HEK293 (cell line): Measurements from ENCODE around the gene NINJ2.
"Not testable (repeated sequence)": the region's sequence is repeated elsewhere in the genome, so short reads cannot be mapped to it uniquely, and the experiment has no call there.

ENCODE experiments used
- CTCF ChIA-PET: fragments of 350-600 bp; formaldehyde crosslinking; extraction: SDS; loops from one replicate; lab custom pipeline; 2021; ENCODE audit warnings: antibody characterized with exemption; lab: Yijun Ruan, JAX
- POLR2A ChIA-PET: fragments of 300-600 bp; formaldehyde crosslinking; extraction: SDS; loops from one replicate; lab custom pipeline; 2020; ENCODE audit warnings: antibody characterized with exemption, inconsistent platforms; lab: Yijun Ruan, JAX
- H3K27ac ChIP-seq: fragments of 200-500 bp; sonication (Bioruptor generic); 2 replicates; pipeline ENCODE4 v1.5.1; 2014; ENCODE audit warnings: low read depth, low read length, control low read depth, inconsistent platforms; ENCODE audit errors: extremely low read depth
- H3K36me3 ChIP-seq, 2 experiments: fragments of 200-500 bp in 1 of 2; sonication (Bioruptor generic) in 1 of 2; 1 replicate in 1 of 2; 2 replicates in 1 of 2; pipeline ENCODE4 v1.5.1; 2014 to 2017; ENCODE audit warnings: inconsistent platforms in 2 of 2, low read length in 2 of 2; ENCODE audit not compliant: control insufficient read depth in 2 of 2, insufficient read depth in 1 of 2
- H3K4me1 ChIP-seq: fragments of 200-500 bp; sonication (Bioruptor generic); 2 replicates; pipeline ENCODE4 v1.5.1; 2014; ENCODE audit warnings: mild to moderate bottlenecking, low read length, inconsistent platforms; ENCODE audit not compliant: control insufficient read depth, insufficient read depth
- H3K4me3 ChIP-seq: 2 replicates; pipeline ENCODE4 v1.5.1; 2011; ENCODE audit warnings: low read depth, mild to moderate bottlenecking, control low read depth, low read length, moderate library complexity
- H3K9me3 ChIP-seq: fragments of 200-500 bp; sonication (Bioruptor generic); 2 replicates; pipeline ENCODE4 v1.5.1; 2014; ENCODE audit warnings: low read depth, low read length, inconsistent platforms; ENCODE audit not compliant: control insufficient read depth, insufficient read depth
- HOXA7 ChIP-seq: sonication (generic); formaldehyde crosslinking; IDR thresholded peaks from 2 replicates; pipeline ENCODE4 v1.8.1; 2022; ENCODE audit warnings: missing genetic modification reagents, borderline replicate concordance
- PRDM1 ChIP-seq: fragments of 450-650 bp; formaldehyde crosslinking; IDR thresholded peaks from 2 replicates; pipeline ENCODE4; 2016; ENCODE audit warnings: missing biosample characterization, missing genetic modification characterization
- ZBTB17 ChIP-seq: fragments of 450-650 bp; formaldehyde crosslinking; IDR thresholded peaks from 2 replicates; pipeline ENCODE4 v1.5.1; 2016; ENCODE audit warnings: missing biosample characterization, missing genetic modification characterization
- ZBTB20 ChIP-seq: fragments of 450-650 bp; formaldehyde crosslinking; IDR thresholded peaks from 2 replicates; pipeline ENCODE4 v1.5.1; 2016; ENCODE audit warnings: missing biosample characterization, missing genetic modification characterization
- ZBTB48 ChIP-seq: fragments of 450-650 bp; formaldehyde crosslinking; IDR thresholded peaks from 2 replicates; pipeline ENCODE4 v1.5.1; 2016; ENCODE audit warnings: missing biosample characterization, missing genetic modification characterization
- ZEB2 ChIP-seq: fragments of 450-650 bp; formaldehyde crosslinking; IDR thresholded peaks from 2 replicates; pipeline ENCODE4 v1.5.1; 2016; ENCODE audit warnings: missing biosample characterization, missing genetic modification characterization
- ZNF239 ChIP-seq: fragments of 450-650 bp; formaldehyde crosslinking; IDR thresholded peaks from 2 replicates; pipeline ENCODE4 v1.5.1; 2016; ENCODE audit warnings: missing biosample characterization, missing genetic modification characterization
- ZNF335 ChIP-seq: fragments of 450-650 bp; formaldehyde crosslinking; conservative IDR thresholded peaks from 2 replicates; pipeline ENCODE4 v1.5.1; 2016; ENCODE audit warnings: missing biosample characterization, missing genetic modification characterization
- ZNF514 ChIP-seq: fragments of 450-650 bp; formaldehyde crosslinking; IDR thresholded peaks from 2 replicates; pipeline ENCODE4 v1.5.1; 2016; ENCODE audit warnings: missing biosample characterization, missing genetic modification characterization
- ZNF529 ChIP-seq: fragments of 450-650 bp; formaldehyde crosslinking; IDR thresholded peaks from 2 replicates; pipeline ENCODE4 v1.5.1; 2017; ENCODE audit warnings: missing genetic modification characterization, missing biosample characterization; ENCODE audit not compliant: insufficient replicate concordance
- ZNF600 ChIP-seq: fragments of 450-650 bp; formaldehyde crosslinking; IDR thresholded peaks from 2 replicates; pipeline ENCODE4 v1.5.1; 2016; ENCODE audit warnings: missing biosample characterization, missing genetic modification characterization
- ZNF785 ChIP-seq: fragments of 450-650 bp; formaldehyde crosslinking; IDR thresholded peaks from 2 replicates; pipeline ENCODE4 v1.5.1; 2016; ENCODE audit warnings: missing biosample characterization, missing genetic modification characterization
- ZSCAN16 ChIP-seq: fragments of 450-650 bp; formaldehyde crosslinking; IDR thresholded peaks from 2 replicates; pipeline ENCODE4 v1.5.1; 2016; ENCODE audit warnings: missing biosample characterization, missing genetic modification characterization
- TF ChIP-seq, protein P1 (sequence below): fragments of 450-650 bp; formaldehyde crosslinking; conservative IDR thresholded peaks from 2 replicates; pipeline ENCODE4 v1.5.1; 2016; ENCODE audit warnings: low read depth, missing biosample characterization, missing genetic modification characterization

Gene NINJ2

GRCh38 chr12:580813-581212 is 82.4 kb downstream of the NINJ2 start (continued):
- TF ChIP-seq ZEB2 (tag by site-specific recombination), result no peak

DNA sequence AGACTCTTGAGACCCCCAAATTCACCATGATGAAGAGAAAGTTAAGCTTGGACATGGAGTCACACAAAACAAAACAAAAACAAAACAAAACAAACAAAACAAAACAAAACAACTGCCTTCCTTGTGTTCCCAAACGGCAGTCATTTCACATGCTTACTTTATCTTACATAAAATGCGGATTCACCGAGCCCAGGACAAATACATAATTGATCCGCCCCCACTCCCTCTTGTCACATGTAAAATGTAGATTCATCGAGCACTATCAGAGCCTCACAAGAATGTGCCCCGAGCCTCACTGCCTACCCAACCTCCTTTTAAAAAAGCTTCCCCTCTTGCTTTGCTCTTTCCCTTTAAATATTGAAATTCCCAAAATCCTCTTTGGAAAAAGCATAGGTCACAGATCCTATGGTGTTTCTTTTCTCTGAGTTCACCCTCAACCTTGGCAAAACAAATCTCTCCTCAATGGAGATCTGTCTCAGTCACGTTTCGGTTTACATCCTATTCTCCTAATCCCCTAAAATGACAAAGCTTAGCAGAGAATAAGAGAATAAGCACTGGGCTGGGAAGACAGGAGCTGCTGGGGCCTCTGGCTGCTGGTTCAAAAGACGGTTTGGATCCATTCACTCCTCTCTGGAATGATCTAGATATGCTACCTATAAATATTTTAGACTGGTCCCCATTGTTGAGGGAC is 83.7 kb downstream of the NINJ2 start:
- POLR2A ChIA-PET, result interaction anchor here (1.0 kb wide), 1 partner anchor 171 kb away, joined by 3 read pairs; no protein-coding TSS in a partner anchor
- Histone ChIP-seq H3K36me3 (no peaks in the 10 kb centered on the region), H3K9me3 (no peaks in the 10 kb centered on the region), H3K4me1 (peaks cover 3% of the 10 kb centered on the region; the same call in 1 of the 2 replicates), H3K27ac (no peak overlapping the region), H3K4me3 (no peak overlapping the region)
- CTCF ChIA-PET, result interaction anchor here (0.7 to 2.8 kb wide), 4 partner anchors 171 to 237 kb away, joined by 3 to 19 read pairs (median 6); partner anchors contain the start of gene WNK1
- TF ChIP-seq, protein P1, sequence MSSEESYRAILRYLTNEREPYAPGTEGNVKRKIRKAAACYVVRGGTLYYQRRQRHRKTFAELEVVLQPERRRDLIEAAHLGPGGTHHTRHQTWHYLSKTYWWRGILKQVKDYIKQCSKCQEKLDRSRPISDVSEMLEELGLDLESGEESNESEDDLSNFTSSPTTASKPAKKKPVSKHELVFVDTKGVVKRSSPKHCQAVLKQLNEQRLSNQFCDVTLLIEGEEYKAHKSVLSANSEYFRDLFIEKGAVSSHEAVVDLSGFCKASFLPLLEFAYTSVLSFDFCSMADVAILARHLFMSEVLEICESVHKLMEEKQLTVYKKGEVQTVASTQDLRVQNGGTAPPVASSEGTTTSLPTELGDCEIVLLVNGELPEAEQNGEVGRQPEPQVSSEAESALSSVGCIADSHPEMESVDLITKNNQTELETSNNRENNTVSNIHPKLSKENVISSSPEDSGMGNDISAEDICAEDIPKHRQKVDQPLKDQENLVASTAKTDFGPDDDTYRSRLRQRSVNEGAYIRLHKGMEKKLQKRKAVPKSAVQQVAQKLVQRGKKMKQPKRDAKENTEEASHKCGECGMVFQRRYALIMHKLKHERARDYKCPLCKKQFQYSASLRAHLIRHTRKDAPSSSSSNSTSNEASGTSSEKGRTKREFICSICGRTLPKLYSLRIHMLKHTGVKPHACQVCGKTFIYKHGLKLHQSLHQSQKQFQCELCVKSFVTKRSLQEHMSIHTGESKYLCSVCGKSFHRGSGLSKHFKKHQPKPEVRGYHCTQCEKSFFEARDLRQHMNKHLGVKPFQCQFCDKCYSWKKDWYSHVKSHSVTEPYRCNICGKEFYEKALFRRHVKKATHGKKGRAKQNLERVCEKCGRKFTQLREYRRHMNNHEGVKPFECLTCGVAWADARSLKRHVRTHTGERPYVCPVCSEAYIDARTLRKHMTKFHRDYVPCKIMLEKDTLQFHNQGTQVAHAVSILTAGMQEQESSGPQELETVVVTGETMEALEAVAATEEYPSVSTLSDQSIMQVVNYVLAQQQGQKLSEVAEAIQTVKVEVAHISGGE (tag by site-specific recombination), result no peak
- no peak for TF ChIP-seq ZNF239 (tag by site-specific recombination)
- no peak for TF ChIP-seq ZNF529 (tag by site-specific recombination)
- peak; percentile 35; the same call in 1 of the 2 replicates for TF ChIP-seq ZBTB17 (tag by site-specific recombination)
- TF ChIP-seq ZSCAN16 (tag by site-specific recombination), result peak; percentile 51; the same call in 1 of the 2 replicates

- peaks cover 3% of the 10 kb centered on the region; the same call in 1 of the 2 replicates for H3K4me1 ChIP-seq
- ChIA-PET CTCF (interaction anchor here (0.7 to 2.8 kb wide), 3 partner anchors 172 to 235 kb away, joined by 3 to 19 read pairs (median 9); partner anchors contain the start of gene WNK1), POLR2A (no interaction called here)
- TF ChIP-seq ZNF600 (tag by site-specific recombination), result peak; percentile 61
- no peak for TF ChIP-seq ZNF785 (tag by site-specific recombination)
- peak; percentile 50 for TF ChIP-seq ZNF335
- peak; percentile 55; the same call in 1 of the 2 replicates for TF ChIP-seq PRDM1
- TF ChIP-seq ZBTB48 (tag by site-specific recombination), result peak; percentile 93
- TF ChIP-seq ZNF514 (tag by site-specific recombination), result no peak
- peak; percentile 17; the same call in 1 of the 2 replicates for TF ChIP-seq ZBTB20 (tag by site-specific recombination)
- TF ChIP-seq HOXA7 (CRISPR knock-in tag), result no peak
- no peaks in the 10 kb centered on the region for H3K9me3 ChIP-seq
- H3K36me3 ChIP-seq, result no peaks in the 10 kb centered on the region
- no peak overlapping the region for H3K27ac ChIP-seq
- H3K4me3 ChIP-seq, result no peak overlapping the region
Observed at GRCh38 chr12:578748-579419, 84.4 kb downstream of the NINJ2 start.

DNA sequence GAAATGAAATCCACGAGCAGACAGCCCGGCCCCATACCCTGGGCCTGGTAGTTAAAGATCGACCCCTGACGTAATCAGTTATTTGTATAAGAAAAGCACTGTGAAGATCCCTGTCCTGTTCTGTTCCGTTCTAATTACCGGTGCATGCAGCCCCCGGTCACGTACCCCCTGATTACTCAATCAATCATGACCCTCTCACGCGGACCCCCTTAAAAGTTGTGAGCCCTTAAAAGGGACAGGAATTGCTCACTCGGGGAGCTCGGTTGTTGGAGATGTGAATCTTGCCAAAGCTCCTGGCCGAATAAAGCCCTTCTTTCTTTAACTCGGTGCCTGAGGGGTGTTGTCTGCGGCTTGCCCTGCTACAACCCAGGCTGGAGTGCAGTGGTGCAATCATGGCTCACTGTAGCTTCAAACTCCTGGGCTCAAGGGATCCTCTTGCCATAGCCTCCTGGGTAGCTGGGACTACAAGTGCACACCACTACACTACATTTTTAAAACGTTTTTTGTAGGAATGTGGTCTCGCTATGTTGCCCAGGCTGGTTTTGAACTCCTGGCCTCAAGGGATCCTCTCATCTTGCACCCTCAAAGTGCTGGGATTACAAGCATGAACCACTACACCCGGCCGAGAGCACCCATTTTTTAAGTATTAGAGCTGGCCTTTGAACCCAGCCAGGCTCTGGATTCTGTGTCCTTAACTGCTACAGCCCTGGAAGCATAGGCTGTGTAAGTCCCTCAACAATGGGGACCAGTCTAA is 85.1 kb downstream of the NINJ2 start:
- CTCF ChIA-PET, result interaction anchor here (1.8 to 2.8 kb wide), 2 partner anchors 173 to 236 kb away, joined by 9 to 19 read pairs; partner anchors contain the start of gene WNK1
- POLR2A ChIA-PET, H3K4me3 ChIP-seq, H3K4me1 ChIP-seq, H3K9me3 ChIP-seq, H3K27ac ChIP-seq, H3K36me3 ChIP-seq: not testable (repeated sequence)
